ENCODE results near the gene LRFN3.

The LRFN3 gene

GRCh38 chr19:35938282-35939224 lies 2.4 kb downstream of the LRFN3 start:
- H4K91ac ChIP-seq (ENCODE audit: low read length): no peak overlapping the region
- 93% methylated on average over 13 of the region's 13 CpGs for WGBS

GRCh38 chr19:35939307-35940077 lies 3.3 kb downstream of the LRFN3 start:
- Histone ChIP-seq H3K4ac (ENCODE audit: low read depth in 1 of 2, low read length in 2 of 2) (no peak overlapping the region), H3K79me1 (replicated peaks; ENCODE audit: low read length, poor library complexity, severe bottlenecking) (peaks cover 29% of the 10 kb centered on the region), H3K36me3 (ENCODE audit: control insufficient read depth in 1 of 2, insufficient read depth in 2 of 2, low read depth in 1 of 2, low read length in 2 of 2) (peaks cover 19 to 30% of the 10 kb centered on the region in 2 experiments), H3K9ac (ENCODE audit: low read length) (no peak overlapping the region), H3K4me2 (ENCODE audit: low read length, poor library complexity, severe bottlenecking) (no peak overlapping the region), H3K23ac (ENCODE audit: low read length in 2 of 2) (no peak overlapping the region), H2AFZ (ENCODE audit: low read depth, low read length) (no peak overlapping the region), H3K4me3 (ENCODE audit: insufficient read depth in 1 of 2, low read depth in 1 of 2, low read length in 2 of 2) (no peak overlapping the region), H3K4me1 (ENCODE audit: control insufficient read depth, insufficient read depth, low read depth, low read length) (peaks cover 30% of the 10 kb centered on the region), H4K8ac (ENCODE audit: low read length) (no peak overlapping the region), H2BK120ac (ENCODE audit: low read depth, low read length) (no peak overlapping the region), H3K9me3 (ENCODE audit: control insufficient read depth, low read length) (no peaks in the 10 kb centered on the region), H2BK12ac (ENCODE audit: low read length in 2 of 2) (no peak overlapping the region), H3K27me3 (ENCODE audit: control insufficient read depth in 1 of 2, insufficient read depth in 1 of 2, low read length in 2 of 2) (no peaks in the 10 kb centered on the region), H2AK5ac (ENCODE audit: low read length, severe bottlenecking) (no peak overlapping the region), H3K14ac (ENCODE audit: low read length in 2 of 2) (no peak overlapping the region), H3K18ac (ENCODE audit: low read depth in 1 of 2, low read length in 2 of 2) (no peak overlapping the region), H4K91ac (ENCODE audit: low read length) (peak overlapping the region; percentile 41), H2BK15ac (ENCODE audit: low read depth, poor library complexity, severe bottlenecking) (no peak overlapping the region), H2BK5ac (ENCODE audit: low read depth, low read length, poor library complexity, severe bottlenecking) (no peak overlapping the region), H3K27ac (ENCODE audit: low read length, poor library complexity, severe bottlenecking) (no peak overlapping the region)
- WGBS: 96% methylated on average over 55 of the region's 55 CpGs
- DNase-seq: no peak

More at GRCh38 chr19:35938282-35939224, 2.4 kb downstream of the LRFN3 start:
- no peak overlapping the region for H3K9ac ChIP-seq (ENCODE audit: low read length)
- no peak overlapping the region for H2AK5ac ChIP-seq (ENCODE audit: low read length, severe bottlenecking)
- no peak overlapping the region for H2BK120ac ChIP-seq (ENCODE audit: low read depth, low read length)
- peaks cover 19 to 24% of the 10 kb centered on the region in 2 experiments for H3K36me3 ChIP-seq (ENCODE audit: control insufficient read depth in 1 of 2, insufficient read depth in 2 of 2, low read depth in 1 of 2, low read length in 2 of 2)
- H3K23ac ChIP-seq (ENCODE audit: low read length in 2 of 2): no peak overlapping the region
- no peak for DNase-seq
- no peak overlapping the region for H2BK15ac ChIP-seq (ENCODE audit: low read depth, poor library complexity, severe bottlenecking)
- peaks cover 28% of the 10 kb centered on the region for H3K79me1 ChIP-seq (replicated peaks; ENCODE audit: low read length, poor library complexity, severe bottlenecking)
- no peak overlapping the region for H2BK12ac ChIP-seq (ENCODE audit: low read length in 2 of 2)
- no peak overlapping the region for H3K14ac ChIP-seq (ENCODE audit: low read length in 2 of 2)
- H3K27ac ChIP-seq (ENCODE audit: low read length, poor library complexity, severe bottlenecking): no peak overlapping the region
- H3K4ac ChIP-seq (ENCODE audit: low read depth in 1 of 2, low read length in 2 of 2): no peak overlapping the region
- H3K9me3 ChIP-seq (ENCODE audit: control insufficient read depth, low read length): no peaks in the 10 kb centered on the region
- no peak overlapping the region for H3K4me2 ChIP-seq (ENCODE audit: low read length, poor library complexity, severe bottlenecking)
- no peak overlapping the region for H2AFZ ChIP-seq (ENCODE audit: low read depth, low read length)
- H3K27me3 ChIP-seq (ENCODE audit: control insufficient read depth in 1 of 2, insufficient read depth in 1 of 2, low read length in 2 of 2): no peaks in the 10 kb centered on the region
- H2BK5ac ChIP-seq (ENCODE audit: low read depth, low read length, poor library complexity, severe bottlenecking): no peak overlapping the region
- H4K8ac ChIP-seq (ENCODE audit: low read length): no peak overlapping the region
- no peak overlapping the region for H3K18ac ChIP-seq (ENCODE audit: low read depth in 1 of 2, low read length in 2 of 2)
- H3K4me3 ChIP-seq (ENCODE audit: insufficient read depth in 1 of 2, low read depth in 1 of 2, low read length in 2 of 2): peak overlapping the region in 1 of 2 experiments; percentile 87
- peaks cover 30% of the 10 kb centered on the region for H3K4me1 ChIP-seq (ENCODE audit: control insufficient read depth, insufficient read depth, low read depth, low read length)

GRCh38 chr19:35940078-35940775 lies 4.1 kb downstream of the LRFN3 start:
- no peak overlapping the region for H2BK5ac ChIP-seq (ENCODE audit: low read depth, low read length, poor library complexity, severe bottlenecking)
- no peak overlapping the region for H2BK120ac ChIP-seq (ENCODE audit: low read depth, low read length)
- 97% methylated on average over 51 of the region's 51 CpGs for WGBS
- no peak overlapping the region for H2BK15ac ChIP-seq (ENCODE audit: low read depth, poor library complexity, severe bottlenecking)
- H4K8ac ChIP-seq (ENCODE audit: low read length): no peak overlapping the region
- H3K18ac ChIP-seq (ENCODE audit: low read depth in 1 of 2, low read length in 2 of 2): no peak overlapping the region
- H3K27me3 ChIP-seq (ENCODE audit: control insufficient read depth in 1 of 2, insufficient read depth in 1 of 2, low read length in 2 of 2): no peaks in the 10 kb centered on the region
- no peak overlapping the region for H4K91ac ChIP-seq (ENCODE audit: low read length)
- peaks cover 29% of the 10 kb centered on the region for H3K79me1 ChIP-seq (replicated peaks; ENCODE audit: low read length, poor library complexity, severe bottlenecking)
- H3K9ac ChIP-seq (ENCODE audit: low read length): no peak overlapping the region
- no peak overlapping the region for H3K23ac ChIP-seq (ENCODE audit: low read length in 2 of 2)
- peaks cover 19 to 38% of the 10 kb centered on the region in 2 experiments for H3K36me3 ChIP-seq (ENCODE audit: control insufficient read depth in 1 of 2, insufficient read depth in 2 of 2, low read depth in 1 of 2, low read length in 2 of 2)
- no peak overlapping the region for H2AK5ac ChIP-seq (ENCODE audit: low read length, severe bottlenecking)
- H3K9me3 ChIP-seq (ENCODE audit: control insufficient read depth, low read length): no peaks in the 10 kb centered on the region
- peaks cover 28% of the 10 kb centered on the region for H3K4me1 ChIP-seq (ENCODE audit: control insufficient read depth, insufficient read depth, low read depth, low read length)
- H3K14ac ChIP-seq (ENCODE audit: low read length in 2 of 2): no peak overlapping the region
- no peak overlapping the region for H2AFZ ChIP-seq (ENCODE audit: low read depth, low read length)
- H2BK12ac ChIP-seq (ENCODE audit: low read length in 2 of 2): no peak overlapping the region
- H3K4ac ChIP-seq (ENCODE audit: low read depth in 1 of 2, low read length in 2 of 2): no peak overlapping the region
- no peak overlapping the region for H3K4me2 ChIP-seq (ENCODE audit: low read length, poor library complexity, severe bottlenecking)
- no peak for DNase-seq
- H3K27ac ChIP-seq (ENCODE audit: low read length, poor library complexity, severe bottlenecking): no peak overlapping the region
- no peak overlapping the region for H3K4me3 ChIP-seq (ENCODE audit: insufficient read depth in 1 of 2, low read depth in 1 of 2, low read length in 2 of 2)
